Stimulated activated CD8-positive, alpha-beta memory T cell treated with anti-CD3 and anti-CD28 coated beads, Interleukin-7, amount 100 ng/mL, for 48 hours (primary cell): Measurements from ENCODE around the gene RIPK3.
"Not testable (repeated sequence)": the region's sequence is repeated elsewhere in the genome, so short reads cannot be mapped to it uniquely, and the experiment has no call there.

Experiments
- DNase-seq, 2 donors: peaks; one replicate each; pipeline ENCODE4 v3.0.0-alpha.2; 2020; ENCODE audit warnings: low read depth in 1 of 2; ENCODE audit errors: extremely low read depth in 1 of 2

The RIPK3 gene

GRCh38 chr14:24369907-24370687 lies 30.3 kb upstream of the RIPK3 start:
- DNase-seq: no peak

DNA sequence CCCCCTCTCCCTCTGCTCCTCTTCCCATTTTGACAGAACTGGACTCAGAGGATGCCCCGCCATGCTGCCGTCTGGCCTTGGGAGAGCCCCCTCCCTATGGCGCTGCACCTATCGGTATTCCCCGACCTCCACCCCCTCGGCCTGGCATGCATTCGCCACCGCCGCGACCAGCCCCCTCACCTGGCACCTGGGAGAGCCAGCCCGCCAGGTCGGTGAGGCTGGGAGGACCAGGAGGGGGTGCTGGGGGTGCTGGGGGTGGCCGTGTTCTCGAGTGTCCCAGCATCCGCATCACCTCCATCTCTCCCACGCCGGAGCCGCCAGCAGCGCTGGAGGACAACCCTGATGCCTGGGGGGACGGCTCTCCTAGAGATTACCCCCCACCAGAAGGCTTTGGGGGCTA lies 29.7 kb upstream of the RIPK3 start:
- no peak for DNase-seq

DNA sequence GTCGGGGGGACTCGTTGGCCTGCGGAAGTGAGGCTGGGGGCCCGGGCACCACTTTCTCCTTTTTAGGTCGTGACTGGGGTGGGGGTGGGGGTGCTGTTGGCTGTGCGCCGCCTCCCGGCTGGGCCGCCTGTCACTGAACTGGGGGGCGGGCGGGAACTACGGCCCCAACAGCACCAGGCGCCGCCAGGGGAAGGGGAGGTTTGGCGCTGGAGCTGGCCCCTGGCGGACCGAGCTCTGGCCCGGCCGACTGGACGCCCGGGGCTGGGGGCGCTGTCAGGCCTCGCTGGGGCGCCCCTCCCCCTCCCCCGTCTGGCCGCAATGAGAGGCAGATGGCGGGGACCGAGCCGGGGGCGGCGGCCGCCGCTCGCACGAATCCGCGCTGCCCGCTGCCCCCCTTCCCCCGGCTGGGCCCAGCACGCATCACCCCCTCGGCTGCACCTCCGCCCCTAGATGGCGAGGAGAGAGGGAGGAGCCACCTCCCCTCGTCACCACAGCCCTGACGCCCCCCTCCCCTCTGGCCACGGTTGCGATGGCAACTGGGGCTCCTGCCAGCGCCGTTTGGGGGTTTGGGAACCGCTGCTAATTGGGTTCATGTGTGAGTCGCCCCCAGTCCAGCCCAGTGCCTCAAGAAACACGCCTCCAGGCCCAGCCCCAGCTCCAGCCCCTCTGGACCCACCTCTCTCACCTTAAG lies 28.9 kb upstream of the RIPK3 start:
- DNase-seq: no peak

DNA sequence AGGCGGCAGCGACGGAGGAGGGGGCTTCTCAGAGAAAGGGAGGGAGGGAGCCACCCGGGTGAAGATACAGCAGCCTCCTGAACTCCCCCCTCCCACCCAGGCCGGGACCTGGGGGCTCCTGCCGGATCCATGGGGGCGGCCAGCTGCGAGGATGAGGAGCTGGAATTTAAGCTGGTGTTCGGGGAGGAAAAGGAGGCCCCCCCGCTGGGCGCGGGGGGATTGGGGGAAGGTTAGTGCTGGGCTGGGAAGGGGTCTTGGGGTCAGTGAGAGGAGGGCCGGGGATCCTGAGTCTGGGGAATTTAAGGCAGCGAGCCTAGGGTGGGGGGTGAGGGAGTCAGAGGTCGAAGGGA lies 28.4 kb upstream of the RIPK3 start:
- no peak for DNase-seq

DNA sequence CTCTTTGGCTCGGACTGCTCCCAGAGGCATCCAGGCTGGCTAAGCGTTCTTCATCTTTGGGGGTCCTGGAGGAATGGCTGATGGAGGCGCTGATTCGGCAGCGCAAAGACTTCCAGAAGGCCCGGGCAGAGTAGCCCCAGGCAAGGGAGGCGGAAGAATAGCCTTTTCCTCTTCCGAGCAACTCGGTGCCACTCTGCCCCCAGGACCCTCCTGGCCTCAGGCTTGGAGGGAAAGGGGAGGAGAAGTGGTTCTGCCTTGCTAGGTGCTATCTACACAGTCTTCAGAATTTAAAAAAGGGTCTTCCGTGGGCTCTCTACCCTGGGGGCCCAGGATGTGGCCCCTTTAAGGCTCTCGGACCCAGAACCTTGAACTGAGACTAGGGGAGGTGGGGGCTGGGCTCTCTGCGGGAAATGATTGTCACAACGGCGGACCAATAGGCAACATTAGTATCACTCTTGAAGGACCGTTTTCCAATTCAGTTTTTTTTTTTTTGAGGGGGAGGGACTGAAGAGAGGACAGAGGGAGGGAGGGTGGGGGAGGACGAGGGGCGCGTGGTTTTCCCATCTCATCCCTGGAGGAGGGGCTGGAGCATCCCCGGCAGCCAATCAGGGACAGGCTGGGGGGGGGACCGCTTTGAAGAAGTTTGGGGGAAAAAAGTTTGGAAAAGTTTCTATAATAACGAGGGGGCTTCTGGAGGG lies 27.9 kb upstream of the RIPK3 start, which contains the start of gene NFATC4:
TSS of gene NFATC4 (plus strand) at position 671 of the 698 bp plus-strand sequence. CDS start 157 bp downstream, outside the sequence.
- DNase-seq: no peak

DNA sequence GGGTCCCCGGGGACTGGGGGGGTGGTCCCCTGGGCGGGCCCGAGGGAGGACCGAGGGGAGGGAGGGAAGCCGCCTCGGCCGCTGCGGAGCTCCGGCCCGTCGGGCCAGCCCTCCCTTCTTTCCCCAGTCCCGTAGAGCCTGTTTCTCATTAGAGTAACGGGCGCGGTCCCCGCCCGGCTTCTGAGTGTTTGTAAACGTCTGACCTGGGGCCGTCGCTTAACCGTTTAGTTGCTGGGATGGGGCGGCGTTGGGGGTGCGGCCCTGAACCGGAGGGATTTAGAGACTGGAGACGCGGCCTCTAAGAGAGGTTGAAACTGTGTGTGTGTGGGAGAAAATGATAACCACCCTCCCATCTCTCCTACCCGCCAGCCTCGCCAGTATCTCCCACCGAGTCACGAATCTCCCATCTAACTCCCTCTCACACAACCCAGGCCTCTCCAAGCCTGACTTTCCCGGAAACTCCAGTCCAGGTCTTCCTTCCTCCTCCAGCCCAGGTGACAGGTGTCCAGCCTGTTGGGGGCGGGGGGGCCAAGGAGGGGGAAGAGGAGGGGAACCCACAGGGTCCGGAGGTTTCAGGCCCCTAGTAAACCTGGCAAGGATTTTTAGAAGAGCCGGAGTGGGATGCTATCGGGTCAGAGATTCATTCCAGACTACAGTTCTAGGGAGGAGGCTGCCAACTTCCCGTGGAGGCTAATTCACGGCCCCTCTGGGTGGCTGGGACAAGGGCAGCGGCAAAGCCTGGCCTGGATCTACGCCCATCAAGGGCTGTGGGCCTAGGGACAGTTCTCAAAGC lies 27.1 kb upstream of the RIPK3 start:
- peak in 1 of 2 donors; percentile 20 for DNase-seq

- DNase-seq: no peak
These were observed 26.6 kb upstream of the RIPK3 start for GRCh38 chr14:24366413-24366720.

- DNase-seq: peak; percentile 52 to 69
These were observed 26.0 kb upstream of the RIPK3 start for GRCh38 chr14:24365600-24366412.

DNA sequence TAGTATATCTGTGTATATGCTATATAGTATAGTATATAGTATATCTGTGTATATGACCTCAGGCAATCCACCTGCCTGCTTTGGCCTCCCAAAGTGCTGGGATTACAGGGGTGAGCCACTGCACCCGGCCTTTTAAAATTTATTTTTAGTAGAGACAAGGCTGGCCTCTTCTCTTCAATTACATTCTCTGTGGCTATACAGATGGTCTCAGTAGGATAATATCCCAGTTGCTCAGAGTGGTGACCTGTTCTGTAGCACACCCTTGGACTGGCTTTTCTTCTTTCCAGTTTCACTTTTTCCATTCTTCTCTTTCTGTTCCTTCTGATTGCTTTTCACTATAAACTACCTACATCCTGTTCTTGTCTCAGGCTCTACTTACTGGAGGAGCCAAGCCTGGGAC lies 25.1 kb upstream of the RIPK3 start:
- no peak for DNase-seq

DNA sequence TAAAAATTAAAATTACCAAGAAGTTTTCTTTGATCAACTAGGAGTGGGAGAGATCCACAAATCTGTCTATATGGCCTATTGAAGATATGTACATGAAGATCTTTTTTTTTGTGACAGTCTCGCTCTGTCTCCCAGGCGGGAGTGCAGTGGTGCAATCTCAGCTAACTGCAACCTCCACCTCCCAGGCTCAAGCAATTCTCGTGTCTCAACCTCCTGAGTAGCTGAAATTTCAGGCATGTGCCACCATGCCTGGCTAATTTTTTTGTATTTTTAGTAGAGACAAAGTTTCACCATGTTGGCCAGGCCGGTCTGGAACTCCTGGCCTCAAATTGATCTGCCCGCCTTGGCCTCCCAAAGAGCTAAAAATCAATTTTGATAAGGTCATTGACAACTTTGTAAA lies 23.6 kb upstream of the RIPK3 start:
- no peak for DNase-seq

GRCh38 chr14:24362241-24362960 lies 22.6 kb upstream of the RIPK3 start:
- no peak for DNase-seq

GRCh38 chr14:24361326-24361725 lies 21.5 kb upstream of the RIPK3 start:
- DNase-seq: no peak

DNA sequence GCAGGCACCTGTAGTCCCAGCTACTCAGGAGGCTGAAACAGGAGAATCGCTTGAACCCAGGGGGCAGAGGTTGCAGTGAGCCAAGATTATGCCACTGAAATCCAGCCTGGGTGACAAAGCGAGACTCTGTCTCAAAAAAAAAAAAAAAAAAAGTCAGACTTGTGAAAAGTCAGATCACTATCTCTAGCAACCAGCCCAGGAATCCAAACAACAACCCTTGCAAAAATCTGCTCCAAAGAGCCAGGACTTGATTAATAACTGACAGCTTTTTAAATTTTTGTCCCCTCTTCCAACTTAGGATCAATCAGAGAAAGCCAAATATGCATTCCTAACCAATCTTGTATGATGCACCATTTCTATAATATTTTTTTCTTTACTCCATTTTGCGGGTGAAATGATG lies 20.5 kb upstream of the RIPK3 start:
- no peak for DNase-seq

DNA sequence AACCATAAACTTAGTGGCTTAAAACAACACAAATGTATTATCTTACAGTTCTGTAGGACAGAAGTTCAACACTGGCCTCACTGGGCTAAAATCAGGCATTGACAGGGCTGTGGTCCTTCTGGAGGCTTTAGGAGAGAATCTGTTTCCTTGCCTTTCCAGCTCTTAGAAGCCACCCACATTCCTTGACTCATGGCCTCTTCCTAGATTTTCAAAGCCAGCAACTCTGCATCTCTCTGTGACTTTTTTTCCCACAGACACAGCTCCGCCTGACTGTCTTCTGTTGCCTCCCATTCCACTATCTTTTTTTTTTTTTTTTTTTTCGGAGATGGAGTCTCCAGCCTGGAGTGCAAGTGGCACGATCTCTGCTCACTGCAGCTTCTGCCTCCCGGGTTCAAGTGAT lies 16.4 kb upstream of the RIPK3 start:
- DNase-seq: no peak

- no peak for DNase-seq
These were observed 15.2 kb upstream of the RIPK3 start for GRCh38 chr14:24355009-24355408.

DNA sequence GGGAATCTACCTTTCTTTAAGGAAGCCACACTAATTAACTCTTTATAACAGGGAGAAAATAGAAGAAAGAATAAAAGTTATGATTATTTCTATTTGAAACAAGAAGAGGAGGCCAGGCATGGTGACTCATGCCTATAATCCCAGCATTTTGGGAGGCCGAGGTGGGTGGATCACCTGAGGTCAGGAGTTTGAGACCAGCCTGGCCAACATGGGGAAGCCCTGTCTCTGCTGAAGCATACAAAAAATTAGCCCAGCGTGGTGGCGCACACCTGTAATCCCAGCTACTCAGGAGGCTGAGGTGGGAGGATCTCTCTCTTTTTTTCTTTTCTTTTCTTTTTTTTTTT lies 14.7 kb upstream of the RIPK3 start:
- DNase-seq: not testable (repeated sequence)

- DNase-seq: no peak
These were observed 14.0 kb upstream of the RIPK3 start for GRCh38 chr14:24353559-24354481.

GRCh38 chr14:24351517-24351916 lies 11.7 kb upstream of the RIPK3 start:
- DNase-seq: no peak

- DNase-seq: no peak
These were observed 10.0 kb upstream of the RIPK3 start for GRCh38 chr14:24349742-24350141.
